Mucosa of descending colon (tissue), 3 donors: ENCODE measurements around the gene SYNDIG1. TPM values are rescaled to one million over a fixed set of nuclear protein-coding genes. Genes with fewer than 3 reads are reported as not detected.

Experiments used
- ATAC-seq: fragments of 200-7000 bp; cut with Tn5 transposase; one replicate; pipeline ENCODE4 v1.9.1; 2020; ENCODE audit warnings: mild to moderate bottlenecking, moderate library complexity
- DNase-seq, 3 donors: peaks; one replicate each; pipeline ENCODE4 v3.0.0-alpha.2; 2020
- H3K36me3 ChIP-seq: fragments of 200-600 bp; one replicate; pipeline ENCODE4 v1.8.0; 2021; ENCODE audit warnings: low read depth, mild to moderate bottlenecking
- H3K4me1 ChIP-seq: fragments of 200-600 bp; one replicate; pipeline ENCODE4 v1.8.0; 2021; ENCODE audit warnings: low read depth, mild to moderate bottlenecking
- H3K4me3 ChIP-seq: fragments of 200-600 bp; one replicate; pipeline ENCODE4 v1.8.0; 2021; ENCODE audit warnings: mild to moderate bottlenecking
- H3K9me3 ChIP-seq: fragments of 200-600 bp; one replicate; pipeline ENCODE4 v1.8.0; 2021; ENCODE audit warnings: mild to moderate bottlenecking
- CTCF ChIP-seq: fragments of 200-600 bp; IDR thresholded peaks from one replicate; pipeline ENCODE4 v1.8.0; 2022; ENCODE audit warnings: antibody characterized with exemption, mild to moderate bottlenecking
- intact Hi-C, 2 donors: fragments of 100-400 bp; cut with DNase I in 1 of 2; cut with micrococcal nuclease in 1 of 2; formaldehyde crosslinking; loops; one replicate each; pipeline versions ENCODE4 v1.11.0 to v1.11.1; 2022; cut with DNase I, micrococcal nuclease
- total RNA-seq, 3 donors: library from RNA; stranded (reverse); fragmentation: NEBNext Ultra II Directional in 2 of 3; extraction: Animal tissue kit (Norgen Biotek cat#: 25700) in 2 of 3; gene quantifications; one replicate each; pipeline versions ENCODE4 v1.2.1 to v1.2.4, GENCODE V29; 2021 to 2023
- donor health status: DM: no; HTN: no; CAD: no; lungs with moderate emphysema.
- donor health status: DM: no; HTN: no; CAD: no.
- donor health status: DM: no; HTN: yes; CAD: no.

SYNDIG1 gene
- total RNA-seq, 3 donors from 2014 or later = 0.12 to 0.46 (median 0.35) TPM

- Histone ChIP-seq H3K9me3 (no peaks in the 10 kb centered on the region), H3K4me3 (no peak overlapping the region), H3K36me3 (no peaks in the 10 kb centered on the region), H3K4me1 (no peaks in the 10 kb centered on the region)
- intact Hi-C loops = no loop called here
- ATAC-seq (no peak), DNase-seq (no peak)
- no peak for TF ChIP-seq CTCF
These were observed 106.4 kb downstream of the SYNDIG1 start for GRCh38 chr20:24575811-24576210.

DNA sequence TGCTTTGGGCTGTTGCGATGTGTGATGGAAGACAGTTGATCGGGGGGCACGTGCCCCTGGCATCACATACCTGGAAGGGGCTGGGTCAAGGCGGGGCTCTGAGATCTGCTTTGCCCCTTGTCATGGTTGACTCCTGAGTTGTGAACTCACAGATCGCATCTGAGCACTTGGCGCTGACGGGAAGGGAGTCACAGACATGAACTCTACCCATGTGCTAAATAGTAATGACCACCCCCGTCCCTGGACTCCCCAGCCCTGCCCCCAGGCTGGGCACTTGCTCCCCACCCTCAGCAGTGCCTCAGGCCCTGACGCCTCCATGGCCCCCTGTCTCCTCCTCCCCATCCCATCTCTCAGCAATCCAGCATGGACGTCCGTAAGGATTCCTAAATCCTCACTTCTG, 107.0 kb downstream of the SYNDIG1 start:
- Histone ChIP-seq H3K9me3 (no peaks in the 10 kb centered on the region), H3K4me3 (no peak overlapping the region), H3K36me3 (no peaks in the 10 kb centered on the region), H3K4me1 (no peaks in the 10 kb centered on the region)
- no peak for TF ChIP-seq CTCF
- intact Hi-C loops = no loop called here
- no peak for DNase-seq
- no peak for ATAC-seq

GRCh38 chr20:24577271-24577909, 108.0 kb downstream of the SYNDIG1 start:
- intact Hi-C loops = no loop called here

GRCh38 chr20:24578567-24579415, 109.4 kb downstream of the SYNDIG1 start:
- intact Hi-C loops = no loop called here
- Histone ChIP-seq H3K4me1 (no peaks in the 10 kb centered on the region), H3K9me3 (no peaks in the 10 kb centered on the region), H3K36me3 (no peaks in the 10 kb centered on the region), H3K4me3 (no peak overlapping the region)
- ATAC-seq (no peak), DNase-seq (no peak)
- no peak for TF ChIP-seq CTCF

More at GRCh38 chr20:24577271-24577909, 108.0 kb downstream of the SYNDIG1 start:
- DNase-seq = no peak
- H3K4me1 ChIP-seq = no peaks in the 10 kb centered on the region
- H3K36me3 ChIP-seq = no peaks in the 10 kb centered on the region
- no peaks in the 10 kb centered on the region for H3K9me3 ChIP-seq
- no peak overlapping the region for H3K4me3 ChIP-seq
- no peak for TF ChIP-seq CTCF
- no peak for ATAC-seq

GRCh38 chr20:24579475-24579874, 110.0 kb downstream of the SYNDIG1 start:
- H3K4me1 ChIP-seq = no peaks in the 10 kb centered on the region
- no peak for DNase-seq
- no peak for TF ChIP-seq CTCF
- intact Hi-C loops = no loop called here
- H3K9me3 ChIP-seq = no peaks in the 10 kb centered on the region
- no peaks in the 10 kb centered on the region for H3K36me3 ChIP-seq
- H3K4me3 ChIP-seq = no peak overlapping the region
- no peak for ATAC-seq
